ENCODE results near the gene RPA1.
A peak's percentile ranks its signal among the peaks of the same experiment; 100 is the strongest.

Gene RPA1

DNA sequence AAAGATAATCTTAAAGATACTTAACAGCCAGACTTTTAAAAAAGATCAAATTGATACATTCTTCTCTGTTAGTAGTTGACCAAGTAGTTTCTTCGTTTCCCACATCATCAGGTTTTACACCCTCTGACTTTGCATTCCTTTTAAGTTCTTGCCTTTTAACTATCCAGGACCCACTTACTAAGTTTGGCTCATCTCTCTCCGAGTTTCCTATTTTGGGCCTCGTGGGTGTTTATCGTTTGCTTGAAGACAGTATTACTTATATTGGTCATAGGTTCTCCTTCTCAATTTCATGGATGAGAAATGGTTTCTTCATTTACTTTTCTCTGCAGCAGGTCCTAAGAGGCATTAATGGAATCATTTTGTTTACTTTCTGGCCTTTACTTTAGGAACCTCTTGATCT lies 43.2 kb downstream of the RPA1 start:
- TF ChIP-seq Cebpa-rat (IDR thresholded peaks at IDR 0.05), result no peak
- peaks cover 8% of the 10 kb centered on the region; the same call in 1 of the 2 replicates for H3K4me1 ChIP-seq
- no peak overlapping the region for H3K4me3 ChIP-seq
- no peak overlapping the region for H3K9ac ChIP-seq
- H4K20me1 ChIP-seq, result no peaks in the 10 kb centered on the region
- no peak overlapping the region for H3K27ac ChIP-seq
- H3K27me3 ChIP-seq, result no peaks in the 10 kb centered on the region
- H3K4me2 ChIP-seq, result no peak overlapping the region
- no peaks in the 10 kb centered on the region for H3K9me3 ChIP-seq
- peaks cover 96% of the 10 kb centered on the region for H3K36me3 ChIP-seq

- H4K20me1 ChIP-seq, result no peaks in the 10 kb centered on the region
- H3K36me3 ChIP-seq, result peaks cover 96% of the 10 kb centered on the region
- H3K9me3 ChIP-seq, result no peaks in the 10 kb centered on the region
- no peak overlapping the region for H3K9ac ChIP-seq
- no peak overlapping the region for H3K4me2 ChIP-seq
- no peak for TF ChIP-seq Cebpa-rat (IDR thresholded peaks at IDR 0.05)
- H3K27me3 ChIP-seq, result no peaks in the 10 kb centered on the region
- H3K27ac ChIP-seq, result no peak overlapping the region
- peaks cover 8% of the 10 kb centered on the region; the same call in 1 of the 2 replicates for H3K4me1 ChIP-seq
- H3K4me3 ChIP-seq, result no peak overlapping the region
Observed at GRCh38 chr17:1873418-1873817, 43.6 kb downstream of the RPA1 start.

DNA sequence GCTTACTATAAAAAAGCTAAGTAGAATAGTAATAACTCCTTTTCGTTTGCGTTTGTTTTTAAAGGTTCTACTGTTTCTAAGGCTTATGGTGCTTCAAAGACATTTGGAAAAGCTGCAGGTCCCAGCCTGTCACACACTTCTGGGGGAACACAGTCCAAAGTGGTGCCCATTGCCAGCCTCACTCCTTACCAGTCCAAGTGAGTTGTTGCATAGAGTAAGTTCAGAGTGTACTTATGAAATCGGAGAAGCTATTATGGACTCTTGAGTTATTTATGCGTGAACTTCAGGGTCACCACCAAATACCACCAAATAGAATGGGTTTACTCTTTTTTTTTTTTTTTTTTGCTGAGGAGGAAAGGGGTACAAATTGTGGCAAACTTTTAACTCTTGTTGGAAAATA lies 45.8 kb downstream of the RPA1 start:
- peaks cover 97% of the 10 kb centered on the region for H3K36me3 ChIP-seq
- H3K4me2 ChIP-seq, result no peak overlapping the region

GRCh38 chr17:1878419-1879121 lies 48.8 kb downstream of the RPA1 start:
- Histone ChIP-seq H4K20me1 (peaks cover 6% of the 10 kb centered on the region; the same call in 1 of the 2 replicates), H3K4me2 (no peak overlapping the region), H3K9me3 (no peaks in the 10 kb centered on the region), H3K27me3 (no peaks in the 10 kb centered on the region), H3K27ac (no peak overlapping the region), H3K9ac (no peak overlapping the region), H3K4me3 (no peak overlapping the region), H3K4me1 (no peaks in the 10 kb centered on the region), H3K36me3 (peaks cover 99% of the 10 kb centered on the region)
- TF ChIP-seq Cebpa-rat (IDR thresholded peaks at IDR 0.05), result no peak

More for the DNA sequence above, 45.8 kb downstream of the RPA1 start:
- no peak overlapping the region for H3K9ac ChIP-seq
- H4K20me1 ChIP-seq, result peaks cover 6% of the 10 kb centered on the region; the same call in 1 of the 2 replicates
- H3K4me1 ChIP-seq, result peaks cover 8% of the 10 kb centered on the region; the same call in 1 of the 2 replicates
- no peaks in the 10 kb centered on the region for H3K9me3 ChIP-seq
- no peak for TF ChIP-seq Cebpa-rat (IDR thresholded peaks at IDR 0.05)
- no peaks in the 10 kb centered on the region for H3K27me3 ChIP-seq
- H3K27ac ChIP-seq, result no peak overlapping the region
- no peak overlapping the region for H3K4me3 ChIP-seq

GRCh38 chr17:1880851-1881630 lies 51.2 kb downstream of the RPA1 start:
- no peak for TF ChIP-seq Cebpa-rat (IDR thresholded peaks at IDR 0.05)
- Histone ChIP-seq H4K20me1 (peaks cover 6% of the 10 kb centered on the region; the same call in 1 of the 2 replicates), H3K4me1 (no peaks in the 10 kb centered on the region), H3K9ac (0 out of 2 replicates have a peak overlapping the region, but pooled peaks have one; percentile 29), H3K27ac (no peak overlapping the region), H3K4me2 (no peak overlapping the region), H3K9me3 (peaks cover 16% of the 10 kb centered on the region), H3K27me3 (no peaks in the 10 kb centered on the region), H3K4me3 (no peak overlapping the region), H3K36me3 (peaks cover 100% of the 10 kb centered on the region)

GRCh38 chr17:1882836-1883235 lies 53.0 kb downstream of the RPA1 start:
- Histone ChIP-seq H3K9ac (no peak overlapping the region), H3K4me2 (no peak overlapping the region), H4K20me1 (peaks cover 6% of the 10 kb centered on the region; the same call in 1 of the 2 replicates), H3K4me3 (no peak overlapping the region), H3K4me1 (no peaks in the 10 kb centered on the region), H3K9me3 (peaks cover 20% of the 10 kb centered on the region), H3K36me3 (peaks cover 100% of the 10 kb centered on the region), H3K27ac (no peak overlapping the region), H3K27me3 (no peaks in the 10 kb centered on the region)
- TF ChIP-seq Cebpa-rat (IDR thresholded peaks at IDR 0.05), result no peak

DNA sequence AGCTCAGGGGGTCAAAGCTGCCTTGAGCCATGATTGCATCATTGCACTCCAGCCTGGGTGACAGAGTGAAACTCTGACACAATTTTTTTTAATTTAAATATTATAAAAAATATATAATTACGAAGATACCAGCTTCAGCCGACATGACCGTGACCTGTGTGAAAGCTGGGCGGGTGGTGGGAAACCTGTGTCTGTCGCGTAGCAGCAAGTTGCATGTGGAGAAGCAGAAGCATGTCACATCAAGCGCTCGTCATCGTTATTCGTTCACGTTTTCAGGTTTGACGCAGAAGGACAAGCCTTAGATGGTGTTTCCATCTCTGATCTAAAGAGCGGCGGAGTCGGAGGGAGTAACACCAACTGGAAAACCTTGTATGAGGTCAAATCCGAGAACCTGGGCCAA lies 53.7 kb downstream of the RPA1 start:
- Histone ChIP-seq H3K4me2 (no peak overlapping the region), H3K27ac (no peak overlapping the region), H3K4me3 (no peak overlapping the region), H3K27me3 (no peaks in the 10 kb centered on the region), H3K9ac (no peak overlapping the region), H3K4me1 (no peaks in the 10 kb centered on the region), H3K9me3 (peaks cover 20% of the 10 kb centered on the region), H3K36me3 (peaks cover 100% of the 10 kb centered on the region), H4K20me1 (peaks cover 6% of the 10 kb centered on the region; the same call in 1 of the 2 replicates)
- no peak for TF ChIP-seq Cebpa-rat (IDR thresholded peaks at IDR 0.05)

DNA sequence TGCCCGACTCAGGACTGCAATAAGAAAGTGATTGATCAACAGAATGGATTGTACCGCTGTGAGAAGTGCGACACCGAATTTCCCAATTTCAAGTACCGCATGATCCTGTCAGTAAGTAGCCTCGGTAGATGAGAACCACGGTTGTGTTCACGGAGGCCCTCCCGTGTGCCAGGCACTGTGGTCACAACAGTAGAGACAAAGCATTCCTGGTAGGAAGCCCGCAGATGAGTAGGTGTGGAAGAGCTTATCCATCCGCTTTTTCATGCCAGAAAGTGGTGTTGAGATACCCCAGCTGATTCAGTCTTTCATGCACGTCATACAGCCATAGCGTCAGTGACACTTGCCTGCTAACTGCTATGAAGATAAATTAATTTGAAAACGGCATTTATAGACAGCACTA lies 58.9 kb downstream of the RPA1 start:
- Histone ChIP-seq H3K36me3 (peaks cover 100% of the 10 kb centered on the region), H4K20me1 (no peaks in the 10 kb centered on the region), H3K27ac (no peak overlapping the region), H3K27me3 (no peaks in the 10 kb centered on the region), H3K9ac (no peak overlapping the region), H3K9me3 (peaks cover 20% of the 10 kb centered on the region), H3K4me2 (no peak overlapping the region), H3K4me3 (no peak overlapping the region), H3K4me1 (no peaks in the 10 kb centered on the region)
- TF ChIP-seq Cebpa-rat (IDR thresholded peaks at IDR 0.05), result no peak

- H3K36me3 ChIP-seq, result peaks cover 100% of the 10 kb centered on the region
- H3K4me1 ChIP-seq, result no peaks in the 10 kb centered on the region
- H4K20me1 ChIP-seq, result no peaks in the 10 kb centered on the region
- no peaks in the 10 kb centered on the region for H3K27me3 ChIP-seq
- no peak overlapping the region for H3K9ac ChIP-seq
- H3K4me2 ChIP-seq, result no peak overlapping the region
- H3K4me3 ChIP-seq, result no peak overlapping the region
- H3K9me3 ChIP-seq, result peaks cover 5% of the 10 kb centered on the region
- no peak for TF ChIP-seq Cebpa-rat (IDR thresholded peaks at IDR 0.05)
- no peak overlapping the region for H3K27ac ChIP-seq
Observed at GRCh38 chr17:1890758-1891450, 61.1 kb downstream of the RPA1 start.

All from BLaER1 (cell line).